GM21737 (cell line): ENCODE results near the gene ITGAD.

Source experiments
- ATAC-seq: cut with Tn5 transposase; IDR thresholded peaks from one replicate; pipeline ENCODE4 v1.9.1; 2021; ENCODE audit warnings: mild to moderate bottlenecking, moderate library complexity; ENCODE audit not compliant: unreplicated experiment

ITGAD gene

DNA sequence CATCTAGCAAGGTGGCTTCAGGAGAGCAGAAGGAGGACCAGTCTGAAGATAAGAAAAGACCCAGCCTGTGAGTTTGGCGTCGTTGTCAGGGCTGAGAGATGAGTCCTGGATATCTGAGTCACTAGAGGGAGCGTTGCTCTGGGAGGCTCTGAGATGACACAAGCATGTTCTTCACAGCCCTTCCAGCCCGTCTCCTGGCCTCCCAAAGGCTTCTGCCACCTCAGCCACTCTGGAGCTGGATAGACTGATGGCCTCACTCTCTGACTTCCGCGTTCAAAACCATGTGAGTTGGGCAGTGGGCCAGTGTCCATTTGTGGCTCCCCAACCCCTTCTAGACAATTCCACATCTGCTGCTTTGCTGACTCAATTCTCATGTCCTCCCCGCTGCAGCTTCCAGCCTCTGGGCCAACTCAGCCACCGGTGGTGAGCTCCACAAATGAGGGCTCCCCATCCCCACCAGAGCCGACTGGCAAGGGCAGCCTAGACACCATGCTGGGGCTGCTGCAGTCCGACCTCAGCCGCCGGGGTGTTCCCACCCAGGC, 81.1 kb downstream of the ITGAD start:
- no peak for ATAC-seq

DNA sequence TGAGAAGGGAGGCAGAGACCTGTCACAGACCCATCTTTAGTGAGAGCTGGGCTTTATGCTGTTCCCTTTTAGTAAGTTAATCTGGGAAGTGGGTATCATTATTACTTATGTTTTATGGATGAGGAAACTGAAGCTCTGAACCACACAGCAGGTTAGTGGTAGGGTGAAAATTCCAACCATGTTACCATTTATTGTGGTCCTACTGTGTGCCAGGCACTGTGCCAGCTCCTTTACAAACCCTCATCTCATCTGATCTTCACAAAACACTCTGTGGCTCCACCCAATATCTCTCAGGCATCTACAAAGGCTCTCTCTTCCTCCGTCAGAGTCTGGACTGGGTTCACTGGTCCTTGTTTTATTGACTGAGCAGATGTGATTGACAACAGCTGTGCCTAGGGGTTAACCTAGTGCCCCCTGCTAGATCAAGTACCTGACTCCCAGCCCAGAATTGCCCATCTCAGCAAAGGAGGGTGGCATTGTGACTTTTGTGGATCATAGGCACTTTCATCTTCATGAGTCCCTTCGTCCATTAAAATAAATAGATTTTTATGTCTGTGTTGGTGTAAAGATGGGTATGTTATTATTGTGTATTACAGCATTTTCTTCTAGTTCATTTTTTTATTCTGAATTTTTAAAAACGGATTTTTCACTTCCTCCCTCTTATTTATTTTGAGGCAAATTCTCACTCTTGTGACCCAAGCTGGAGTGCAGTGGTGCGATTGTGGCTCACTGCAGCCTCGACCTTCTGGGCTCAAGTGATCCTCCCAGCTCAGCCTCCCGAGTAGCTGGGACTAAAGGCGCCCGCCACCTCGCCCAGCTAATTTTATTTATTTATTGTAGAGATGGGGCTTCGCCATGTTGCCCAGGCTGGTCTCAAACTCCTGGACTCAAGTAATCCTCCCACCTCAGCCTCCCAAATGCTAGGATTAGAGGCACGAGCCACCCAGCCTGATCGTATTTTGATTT, 81.9 kb downstream of the ITGAD start:
- ATAC-seq: no peak

DNA sequence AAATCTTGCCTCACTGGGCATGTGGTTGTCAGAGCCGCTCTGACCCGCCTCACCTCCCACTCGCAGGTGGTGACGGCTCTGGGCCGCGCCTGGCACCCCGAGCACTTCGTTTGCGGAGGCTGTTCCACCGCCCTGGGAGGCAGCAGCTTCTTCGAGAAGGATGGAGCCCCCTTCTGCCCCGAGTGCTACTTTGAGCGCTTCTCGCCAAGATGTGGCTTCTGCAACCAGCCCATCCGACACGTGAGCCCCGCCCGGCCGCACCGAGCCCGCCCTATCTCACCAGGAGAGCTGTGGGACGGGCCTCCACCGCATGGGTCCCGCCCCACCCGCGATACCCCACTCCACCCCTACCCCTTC, 82.8 kb downstream of the ITGAD start:
- ATAC-seq: no peak
